Activated T-helper 17 cell treated with anti-CD3 and anti-CD28 coated beads, Interleukin-2, amount 50 U/mL, for 72 hours (primary cell): Measurements from ENCODE around the gene P2RX6. TPM values are rescaled to one million over a fixed set of nuclear protein-coding genes. Genes with fewer than 3 reads are reported as not detected.
"Not testable (repeated sequence)": the region's sequence is repeated elsewhere in the genome, so short reads cannot be mapped to it uniquely, and the experiment has no call there.

Source experiments
- ATAC-seq: fragments of 150-1000 bp; cut with Tn5 transposase; replicated peaks from 2 replicates; pipeline ENCODE4 v1.10.0; 2021; ENCODE audit warnings: mild to moderate bottlenecking, moderate library complexity
- H3K27ac Mint-ChIP-seq: one replicate; pipeline ENCODE4 v1.8.0; 2022; ENCODE audit warnings: mixed read lengths
- H3K27me3 Mint-ChIP-seq: one replicate; pipeline ENCODE4 v1.8.0; 2022; ENCODE audit warnings: mixed read lengths
- H3K36me3 Mint-ChIP-seq: one replicate; pipeline ENCODE4 v1.8.0; 2022; ENCODE audit warnings: low read depth, mild to moderate bottlenecking, mixed read lengths
- H3K4me1 Mint-ChIP-seq: one replicate; pipeline ENCODE4 v1.8.0; 2022; ENCODE audit warnings: mixed read lengths
- H3K4me3 Mint-ChIP-seq: one replicate; pipeline ENCODE4 v1.8.0; 2022; ENCODE audit warnings: mild to moderate bottlenecking, mixed read lengths
- H3K9me3 Mint-ChIP-seq: one replicate; pipeline ENCODE4 v1.8.0; 2022; ENCODE audit warnings: mixed read lengths
- total RNA-seq, 2 donors: library from RNA; stranded (reverse); gene quantifications; one replicate each; pipeline ENCODE4 v1.2.3, GENCODE V29; 2022

P2RX6 gene
- total RNA-seq, 2 donors from 2014 or later, result 0.28 TPM; not detected in 1

DNA sequence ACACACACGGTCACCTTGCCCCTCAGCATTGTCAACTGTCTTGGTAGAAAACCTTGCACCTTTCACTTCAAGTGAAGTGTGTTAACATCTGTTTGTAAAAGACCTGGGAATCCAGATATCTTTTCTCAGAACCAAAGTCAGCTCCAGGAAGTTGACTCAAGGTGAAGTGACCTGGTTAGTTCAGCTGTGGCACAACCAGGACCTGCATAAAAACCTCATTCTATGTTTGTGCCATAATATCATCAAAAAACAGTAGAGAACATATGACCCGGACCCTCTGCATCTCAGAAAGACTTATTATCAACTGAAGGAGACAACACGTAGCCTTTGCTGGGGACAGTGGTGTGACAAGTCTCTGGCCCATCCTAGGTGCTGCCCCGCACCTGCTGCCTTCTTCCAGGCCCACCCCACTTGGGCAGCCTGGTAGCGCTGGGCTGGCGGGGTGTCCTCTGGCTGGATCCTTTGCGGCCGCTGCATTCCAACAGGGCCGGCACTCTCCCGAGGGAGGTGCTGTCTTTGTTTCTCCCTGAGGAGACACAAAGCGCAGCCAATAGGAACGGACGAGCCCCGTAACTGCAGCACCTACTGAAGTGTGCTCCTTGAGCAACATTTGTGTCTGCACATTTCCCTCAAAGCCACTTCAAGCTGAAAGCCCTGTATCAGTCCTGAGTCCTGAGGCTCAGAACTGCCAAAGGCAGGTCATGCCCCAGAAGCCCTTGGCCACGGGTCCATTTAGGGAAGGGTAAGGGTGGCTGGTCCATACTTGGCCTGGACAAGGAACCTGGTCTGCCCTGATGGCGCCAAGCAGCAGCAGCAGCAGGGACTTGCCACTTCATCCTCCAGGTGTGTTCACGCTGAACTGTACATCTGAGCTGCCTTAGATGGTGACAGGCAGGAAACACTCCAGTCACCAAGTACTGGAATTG lies 56.0 kb downstream of the P2RX6 start:
- Mint-ChIP-seq H3K4me3 (no peak overlapping the region), H3K4me1 (peaks cover 7% of the 10 kb centered on the region), H3K27ac (no peak overlapping the region), H3K9me3 (no peaks in the 10 kb centered on the region), H3K27me3 (peaks cover 6% of the 10 kb centered on the region), H3K36me3 (no peaks in the 10 kb centered on the region)
- ATAC-seq, result no peak

DNA sequence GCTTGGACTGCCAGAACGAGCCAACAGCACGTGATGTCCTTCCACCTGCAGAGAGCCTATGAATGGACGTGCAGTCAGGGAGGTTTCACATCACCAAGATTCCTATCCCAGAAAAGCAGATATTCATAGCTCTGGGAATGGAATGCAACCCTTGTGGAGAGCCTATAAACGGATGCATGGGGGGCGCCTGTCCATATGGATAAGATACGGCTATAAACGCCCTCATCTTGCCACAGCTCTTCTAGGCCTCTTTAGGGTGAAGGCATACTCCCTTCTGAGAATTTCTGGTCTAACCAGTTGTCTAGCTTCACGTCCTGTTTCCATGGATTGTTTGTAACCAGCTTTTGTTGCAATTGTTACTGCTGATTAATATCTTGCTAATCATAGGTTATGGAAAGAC lies 56.8 kb downstream of the P2RX6 start:
- H3K4me1 Mint-ChIP-seq, ATAC-seq, H3K4me3 Mint-ChIP-seq, H3K9me3 Mint-ChIP-seq, H3K36me3 Mint-ChIP-seq, H3K27ac Mint-ChIP-seq, H3K27me3 Mint-ChIP-seq: not testable (repeated sequence)

DNA sequence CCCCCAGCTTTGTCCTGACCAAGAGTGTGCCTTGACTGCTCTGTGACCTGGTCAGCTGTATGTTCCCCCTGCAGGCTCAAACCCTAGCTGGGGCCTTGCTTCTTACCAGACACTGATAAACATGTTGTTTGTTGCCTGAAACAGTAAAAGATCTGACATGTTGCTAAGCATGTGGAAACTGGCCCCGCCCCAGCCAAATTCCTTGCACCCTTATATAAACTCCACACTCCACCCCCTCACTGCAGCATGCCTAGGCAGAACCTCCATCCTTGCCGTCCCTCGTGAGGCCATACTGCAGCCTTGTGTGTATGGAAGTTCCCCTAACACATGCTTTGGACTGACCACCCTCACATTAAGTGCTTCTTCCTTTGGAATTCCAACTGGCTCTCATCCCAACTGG lies 58.1 kb downstream of the P2RX6 start:
- no peak overlapping the region for H3K4me3 Mint-ChIP-seq
- no peaks in the 10 kb centered on the region for H3K36me3 Mint-ChIP-seq
- no peak overlapping the region for H3K27ac Mint-ChIP-seq
- no peak for ATAC-seq
- peaks cover 5% of the 10 kb centered on the region for H3K4me1 Mint-ChIP-seq
- H3K9me3 Mint-ChIP-seq, result no peaks in the 10 kb centered on the region
- H3K27me3 Mint-ChIP-seq, result peaks cover 3% of the 10 kb centered on the region

DNA sequence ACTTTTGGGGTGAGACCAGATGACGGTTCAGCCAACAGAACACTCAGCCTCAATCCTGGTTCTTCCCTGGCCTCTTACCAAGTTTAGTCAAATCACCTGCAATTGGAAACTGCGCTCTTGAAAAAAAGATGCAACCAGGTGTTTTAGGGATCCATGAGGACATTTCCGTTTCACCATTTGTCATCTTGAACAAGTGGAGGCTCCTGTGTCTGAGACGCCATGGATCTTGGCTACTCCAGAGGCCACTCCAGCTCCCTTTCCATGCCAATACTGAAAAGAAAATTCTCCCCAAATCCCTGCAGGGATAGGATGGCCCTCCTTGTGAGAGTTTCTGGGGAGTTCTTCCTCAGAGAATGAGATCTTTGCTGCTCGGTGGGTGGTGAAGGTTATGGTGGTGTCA lies 58.5 kb downstream of the P2RX6 start:
- no peaks in the 10 kb centered on the region for H3K9me3 Mint-ChIP-seq
- ATAC-seq, result no peak

DNA sequence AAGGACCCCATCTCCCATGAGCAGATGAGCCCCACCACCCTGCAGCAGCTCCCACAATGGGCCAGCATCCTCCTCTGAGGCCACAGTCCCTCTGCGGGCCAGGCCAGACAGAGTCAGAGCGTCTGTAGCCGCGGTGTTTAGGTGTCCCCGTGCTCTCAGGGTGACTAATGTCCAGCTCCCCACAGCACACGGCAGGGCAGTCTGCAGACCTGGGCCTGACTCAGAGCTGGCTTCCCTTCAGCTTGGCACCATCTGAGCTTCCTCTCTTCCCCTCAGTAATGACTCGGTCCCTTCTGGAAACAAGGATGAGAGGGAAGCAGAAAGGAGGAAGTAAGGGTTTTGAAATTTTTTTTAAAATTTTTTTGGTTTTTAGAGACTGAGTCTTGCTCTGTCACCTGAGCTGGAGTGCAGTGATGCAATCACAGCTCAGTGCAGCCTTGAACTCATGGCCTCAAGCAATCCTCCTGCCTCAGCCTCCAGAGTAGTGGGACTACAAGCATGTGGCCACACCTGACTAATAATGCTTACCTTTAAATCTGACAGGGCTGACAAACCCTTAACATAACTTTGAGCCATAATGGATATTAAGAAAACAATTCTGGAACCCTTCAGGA lies 59.2 kb downstream of the P2RX6 start:
- H3K4me3 Mint-ChIP-seq, result no peak overlapping the region
- H3K27ac Mint-ChIP-seq, result no peak overlapping the region
- no peaks in the 10 kb centered on the region for H3K36me3 Mint-ChIP-seq
- ATAC-seq, result peak; percentile 23
- H3K27me3 Mint-ChIP-seq, result peaks cover 3% of the 10 kb centered on the region
- H3K9me3 Mint-ChIP-seq, result no peaks in the 10 kb centered on the region
- no peaks in the 10 kb centered on the region for H3K4me1 Mint-ChIP-seq

More for the DNA sequence above, 58.5 kb downstream of the P2RX6 start:
- Mint-ChIP-seq H3K4me1 (peaks cover under 1% of the 10 kb centered on the region), H3K4me3 (no peak overlapping the region), H3K36me3 (no peaks in the 10 kb centered on the region), H3K27ac (no peak overlapping the region), H3K27me3 (peaks cover 3% of the 10 kb centered on the region)

DNA sequence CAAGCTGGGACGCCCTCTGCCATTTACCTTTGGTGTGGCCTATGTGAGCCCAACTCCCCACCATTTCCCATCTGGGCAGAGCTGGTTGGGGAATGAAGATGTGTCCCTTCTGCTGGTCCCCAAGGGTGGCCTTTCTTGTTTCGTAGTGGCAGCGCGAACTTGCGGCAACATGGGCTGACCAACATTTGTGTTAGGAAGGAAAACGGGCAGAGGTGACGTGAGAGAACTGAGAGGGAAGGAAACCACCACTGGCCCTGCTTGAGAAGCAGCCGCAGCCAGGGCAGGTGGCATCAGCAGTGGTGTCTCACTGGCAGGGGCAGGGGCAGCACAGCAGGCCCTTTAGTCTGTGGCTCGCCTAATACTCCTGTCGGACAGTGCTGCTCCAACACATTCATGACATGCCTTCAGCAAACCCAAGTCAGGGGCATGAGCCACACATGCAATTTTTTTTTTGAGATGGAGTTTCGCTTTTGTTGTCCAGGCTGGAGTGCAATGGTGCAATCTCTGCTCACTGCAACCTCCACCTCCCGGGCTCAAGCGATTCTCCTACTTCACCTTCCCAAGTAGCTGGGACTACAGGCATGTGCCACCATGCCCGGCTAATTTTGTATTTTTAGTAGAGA lies 60.7 kb downstream of the P2RX6 start:
- Mint-ChIP-seq H3K4me1 (no peaks in the 10 kb centered on the region), H3K27ac (no peak overlapping the region), H3K4me3 (no peak overlapping the region), H3K36me3 (no peaks in the 10 kb centered on the region), H3K27me3 (no peaks in the 10 kb centered on the region), H3K9me3 (no peaks in the 10 kb centered on the region)
- ATAC-seq, result no peak

DNA sequence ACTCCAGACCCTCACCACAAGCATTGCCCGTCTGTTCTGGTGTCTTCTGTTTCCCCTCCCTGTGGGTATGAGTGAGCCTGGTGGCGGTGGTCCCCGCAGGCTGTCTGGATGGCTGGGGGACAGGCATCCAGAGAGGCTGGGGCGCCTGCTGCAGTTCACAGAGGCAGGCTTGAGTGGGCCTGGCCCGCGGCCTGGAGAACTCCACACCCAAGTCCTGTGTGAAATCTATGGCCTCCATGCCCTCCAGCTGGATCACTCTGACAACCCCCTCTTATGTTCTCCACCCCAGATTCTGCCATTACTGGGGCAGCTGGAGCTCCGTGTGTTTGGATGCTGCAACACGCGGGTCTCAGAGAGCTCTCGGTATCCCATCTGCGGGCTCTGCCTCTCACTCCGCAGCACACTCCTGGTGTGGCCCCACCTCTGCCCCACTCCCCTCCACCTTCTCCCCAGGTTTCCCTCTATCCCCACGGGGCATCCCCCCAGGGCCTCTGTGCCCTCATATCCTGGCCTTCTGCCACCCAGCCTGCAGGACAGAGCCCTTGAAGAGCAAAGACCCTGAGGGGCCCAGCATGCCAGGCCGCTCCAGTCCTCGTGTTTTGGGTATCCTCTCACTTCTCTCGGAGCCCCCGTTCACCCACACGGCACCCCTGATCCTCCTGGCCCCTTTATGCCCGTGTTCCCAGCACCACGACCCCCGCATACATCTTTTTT lies 62.1 kb downstream of the P2RX6 start:
- H3K27me3 Mint-ChIP-seq, result no peaks in the 10 kb centered on the region
- ATAC-seq, result no peak
- H3K36me3 Mint-ChIP-seq, result no peaks in the 10 kb centered on the region
- H3K9me3 Mint-ChIP-seq, result no peaks in the 10 kb centered on the region
- H3K27ac Mint-ChIP-seq, result no peak overlapping the region
- H3K4me1 Mint-ChIP-seq, result no peaks in the 10 kb centered on the region
- H3K4me3 Mint-ChIP-seq, result no peak overlapping the region

Other genes starting within 250 kb of the P2RX6 start
- gene SERPIND1, start 241.1 kb upstream of the P2RX6 start, total RNA-seq, result under 1 TPM in 1 of 2 donors, not detected in 1; 0.11 TPM
- gene PI4KA, start 156.4 kb upstream of the P2RX6 start, total RNA-seq, result 10 to 100 TPM; 72.1 to 96.0 TPM
- gene SNAP29, start 156.2 kb upstream of the P2RX6 start, total RNA-seq, result 10 to 100 TPM; 22.4 to 29.5 TPM
- 100 to 1,000 TPM in 1 of 2 donors, 10 to 100 TPM in 1; 88.5 to 145 TPM for gene CRKL, start 97.8 kb upstream of the P2RX6 start, total RNA-seq
- not detected for gene AIFM3, start 47.9 kb upstream of the P2RX6 start, total RNA-seq
- gene LZTR1, start 32.9 kb upstream of the P2RX6 start, total RNA-seq, result 10 to 100 TPM; 40.0 to 68.7 TPM
- gene THAP7, start 13.0 kb upstream of the P2RX6 start, total RNA-seq, result 10 to 100 TPM; 19.6 to 27.1 TPM
- not detected for gene SLC7A4, start 17.4 kb downstream of the P2RX6 start, total RNA-seq
- not detected for gene LRRC74B, start 30.8 kb downstream of the P2RX6 start, total RNA-seq